Measurements from ENCODE around the gene COX5B.
A peak's percentile ranks its signal among the peaks of the same experiment; 100 is the strongest.

The COX5B gene

DNA sequence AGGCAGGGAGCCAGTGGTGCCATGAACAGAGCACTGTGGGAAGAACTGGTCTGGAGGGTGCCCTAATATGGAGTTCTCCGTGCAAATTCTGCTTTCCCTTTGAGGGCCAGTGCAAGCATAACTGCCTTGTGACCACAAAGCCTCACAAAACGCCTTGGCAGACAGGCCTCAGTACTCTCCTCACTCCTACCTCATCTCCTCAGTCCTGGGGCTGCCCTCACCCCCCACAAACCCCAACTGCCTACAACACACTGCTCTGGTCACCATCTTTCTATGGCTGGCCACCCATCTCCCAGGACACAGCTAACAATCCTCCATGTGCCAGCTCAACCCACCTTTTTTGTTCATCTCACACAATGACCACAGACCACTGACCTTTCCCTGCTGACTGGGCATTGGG, 8.9 kb downstream of the COX5B start:
- peaks cover 75% of the 10 kb centered on the region for H3K36me3 ChIP-seq (ENCODE audit: control insufficient read depth, insufficient read depth, low read length)
- no peak overlapping the region for H3K27ac ChIP-seq (ENCODE audit: low read depth, low read length)
- H3K27me3 ChIP-seq (ENCODE audit: control insufficient read depth, insufficient read depth, low read length) = no peaks in the 10 kb centered on the region
- H3K9me3 ChIP-seq (ENCODE audit: control insufficient read depth, insufficient read depth, low read depth, low read length) = peaks cover 4% of the 10 kb centered on the region; the same call in 1 of the 2 replicates
- no peaks in the 10 kb centered on the region for H3K4me1 ChIP-seq (ENCODE audit: control insufficient read depth, insufficient read depth, low read length)
- no peak overlapping the region for H3K4me3 ChIP-seq (ENCODE audit: low read depth, low read length)
- no peak overlapping the region for H3K9ac ChIP-seq (ENCODE audit: low read length)

DNA sequence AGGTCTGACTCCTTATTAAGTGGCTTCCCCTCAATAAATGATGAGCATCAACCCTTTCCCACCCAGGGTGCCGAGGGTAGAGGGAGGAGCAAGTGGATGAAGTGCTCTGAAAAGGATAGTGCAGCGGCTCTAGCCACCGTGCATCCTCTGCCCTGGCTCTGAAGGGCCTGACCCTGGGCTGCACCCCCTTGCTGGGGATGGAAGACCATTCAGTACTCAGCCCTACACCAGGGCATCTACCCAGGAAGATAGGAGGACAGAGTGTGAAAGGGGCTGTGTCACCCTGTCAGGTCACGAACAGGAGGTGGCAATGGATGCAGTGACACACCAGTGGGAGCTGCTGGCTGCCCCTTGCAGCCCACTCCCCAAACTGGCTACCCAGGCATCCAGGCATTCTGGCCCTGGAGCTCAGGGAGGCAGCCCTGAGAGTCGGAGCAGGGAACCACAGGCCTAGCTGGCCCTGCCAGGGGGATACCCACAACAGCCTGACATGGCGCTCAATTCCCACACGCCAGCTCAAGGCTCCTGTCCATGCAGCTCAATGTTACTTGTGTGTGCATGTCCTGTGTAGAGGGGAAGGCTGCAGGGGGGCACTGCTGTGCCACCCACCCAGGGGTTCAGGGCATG, 10.4 kb downstream of the COX5B start:
- Histone ChIP-seq H3K4me3 (ENCODE audit: low read depth, low read length) (no peak overlapping the region), H3K36me3 (ENCODE audit: control insufficient read depth, insufficient read depth, low read length) (peaks cover 74% of the 10 kb centered on the region), H3K9ac (ENCODE audit: low read length) (no peak overlapping the region), H3K27me3 (ENCODE audit: control insufficient read depth, insufficient read depth, low read length) (no peaks in the 10 kb centered on the region), H3K9me3 (ENCODE audit: control insufficient read depth, insufficient read depth, low read depth, low read length) (peaks cover 4% of the 10 kb centered on the region; the same call in 1 of the 2 replicates), H3K4me1 (ENCODE audit: control insufficient read depth, insufficient read depth, low read length) (no peaks in the 10 kb centered on the region), H3K27ac (ENCODE audit: low read depth, low read length) (no peak overlapping the region)

DNA sequence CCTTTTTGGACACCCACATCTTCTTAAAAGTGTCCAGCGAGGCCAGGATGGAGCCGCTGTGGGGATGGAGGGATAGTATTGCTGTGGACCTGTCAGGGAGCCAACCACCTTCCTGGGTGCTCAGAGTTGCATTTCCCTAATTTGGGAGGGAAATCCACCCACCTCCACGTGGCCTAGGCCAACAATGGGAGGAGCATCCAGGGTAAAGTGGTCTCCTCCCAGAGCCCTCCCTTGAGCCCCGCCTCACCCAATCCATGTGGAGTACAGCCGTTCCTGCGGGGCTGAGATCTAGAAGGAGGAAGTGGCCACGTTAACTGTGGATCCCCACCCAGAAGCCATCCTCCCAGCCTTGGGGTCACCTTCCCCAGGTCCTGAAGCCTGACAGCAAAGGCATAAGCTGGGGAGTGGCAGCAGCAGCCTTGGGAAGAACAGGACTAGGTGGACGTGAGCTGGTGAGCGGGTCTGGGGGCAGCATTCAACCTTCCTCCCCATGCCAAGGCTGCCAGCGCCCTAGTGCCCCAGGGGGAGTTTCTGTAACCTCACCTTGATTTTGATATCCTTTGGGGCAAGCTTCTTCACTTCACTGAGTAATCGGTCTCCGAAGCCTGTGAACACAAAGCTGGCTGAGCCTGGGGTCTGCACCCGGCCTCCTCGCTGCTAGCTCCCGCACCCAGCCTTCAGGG, 11.2 kb downstream of the COX5B start:
- peaks cover 7% of the 10 kb centered on the region for H3K4me1 ChIP-seq (ENCODE audit: control insufficient read depth, insufficient read depth, low read length)
- H3K27me3 ChIP-seq (ENCODE audit: control insufficient read depth, insufficient read depth, low read length) = no peaks in the 10 kb centered on the region
- peaks cover 74% of the 10 kb centered on the region for H3K36me3 ChIP-seq (ENCODE audit: control insufficient read depth, insufficient read depth, low read length)
- peaks cover 4% of the 10 kb centered on the region; the same call in 1 of the 2 replicates for H3K9me3 ChIP-seq (ENCODE audit: control insufficient read depth, insufficient read depth, low read depth, low read length)
- H3K27ac ChIP-seq (ENCODE audit: low read depth, low read length) = no peak overlapping the region
- no peak overlapping the region for H3K4me3 ChIP-seq (ENCODE audit: low read depth, low read length)
- H3K9ac ChIP-seq (ENCODE audit: low read length) = no peak overlapping the region

DNA sequence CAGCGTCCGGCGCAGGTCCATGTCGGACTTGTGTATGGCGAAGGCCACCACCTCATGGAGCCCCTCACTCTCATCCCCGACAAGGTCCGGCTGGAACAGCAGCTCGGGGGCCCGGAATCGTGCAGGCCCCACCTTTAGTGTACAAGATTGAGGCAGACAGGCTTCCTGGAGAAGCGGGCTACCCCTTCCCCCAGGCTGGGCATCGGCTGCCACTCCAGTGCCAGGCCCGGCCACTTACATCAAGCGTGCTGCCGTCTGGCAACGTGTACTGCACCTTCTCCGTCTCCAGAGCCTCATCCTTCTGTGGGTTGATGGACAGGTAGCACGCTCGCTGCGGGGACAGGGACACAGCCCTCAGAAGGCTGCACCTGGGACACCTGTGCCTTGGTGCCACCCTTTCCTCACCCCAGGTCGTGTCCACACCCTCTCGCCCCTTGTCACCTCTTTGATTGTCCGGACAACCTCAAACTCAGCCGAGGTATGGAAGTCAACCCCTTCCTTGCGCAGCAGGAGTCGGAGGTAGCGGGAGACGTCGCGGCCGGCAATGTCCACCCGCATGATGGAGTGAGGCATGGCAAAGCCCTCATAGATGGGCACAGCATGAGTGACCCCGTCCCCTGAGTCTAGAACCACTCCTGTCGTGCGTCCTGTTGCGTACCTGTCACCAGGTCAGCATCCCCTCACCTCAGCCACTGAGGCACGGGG, 12.3 kb downstream of the COX5B start:
- no peak overlapping the region for H3K9ac ChIP-seq (ENCODE audit: low read length)
- H3K4me3 ChIP-seq (ENCODE audit: low read depth, low read length) = no peak overlapping the region
- no peaks in the 10 kb centered on the region for H3K27me3 ChIP-seq (ENCODE audit: control insufficient read depth, insufficient read depth, low read length)
- H3K36me3 ChIP-seq (ENCODE audit: control insufficient read depth, insufficient read depth, low read length) = peaks cover 72% of the 10 kb centered on the region
- H3K9me3 ChIP-seq (ENCODE audit: control insufficient read depth, insufficient read depth, low read depth, low read length) = peaks cover 4% of the 10 kb centered on the region; the same call in 1 of the 2 replicates
- peaks cover 18% of the 10 kb centered on the region for H3K4me1 ChIP-seq (ENCODE audit: control insufficient read depth, insufficient read depth, low read length)
- no peak overlapping the region for H3K27ac ChIP-seq (ENCODE audit: low read depth, low read length)

DNA sequence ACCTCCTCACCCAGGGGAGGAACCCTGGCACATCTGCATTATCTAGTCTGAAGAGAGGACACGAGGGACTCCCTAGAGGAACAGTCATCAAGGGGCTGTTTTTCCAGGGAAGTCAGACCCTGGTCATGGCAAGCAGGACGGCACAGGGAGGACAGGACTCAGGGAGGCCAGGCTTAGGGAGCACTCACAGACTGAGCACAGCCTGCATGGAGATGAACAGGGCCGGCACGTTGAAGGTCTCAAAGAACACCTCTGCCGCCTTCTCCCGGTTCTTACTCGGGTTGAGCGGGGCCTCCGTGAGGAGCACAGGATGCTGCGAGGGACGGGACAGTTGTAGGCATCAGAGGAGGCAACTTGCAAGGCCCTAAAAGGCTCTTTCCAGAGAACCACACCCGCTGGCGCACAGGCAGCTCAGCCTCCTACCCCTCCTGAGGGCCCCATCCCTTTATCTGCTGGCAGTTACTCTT, 12.9 kb downstream of the COX5B start:
- Histone ChIP-seq H3K36me3 (ENCODE audit: control insufficient read depth, insufficient read depth, low read length) (peaks cover 67% of the 10 kb centered on the region), H3K9ac (ENCODE audit: low read length) (no peak overlapping the region), H3K9me3 (ENCODE audit: control insufficient read depth, insufficient read depth, low read depth, low read length) (peaks cover 2% of the 10 kb centered on the region; the same call in 1 of the 2 replicates), H3K4me1 (ENCODE audit: control insufficient read depth, insufficient read depth, low read length) (peaks cover 18% of the 10 kb centered on the region), H3K4me3 (ENCODE audit: low read depth, low read length) (no peak overlapping the region), H3K27me3 (ENCODE audit: control insufficient read depth, insufficient read depth, low read length) (no peaks in the 10 kb centered on the region), H3K27ac (ENCODE audit: low read depth, low read length) (no peak overlapping the region)

DNA sequence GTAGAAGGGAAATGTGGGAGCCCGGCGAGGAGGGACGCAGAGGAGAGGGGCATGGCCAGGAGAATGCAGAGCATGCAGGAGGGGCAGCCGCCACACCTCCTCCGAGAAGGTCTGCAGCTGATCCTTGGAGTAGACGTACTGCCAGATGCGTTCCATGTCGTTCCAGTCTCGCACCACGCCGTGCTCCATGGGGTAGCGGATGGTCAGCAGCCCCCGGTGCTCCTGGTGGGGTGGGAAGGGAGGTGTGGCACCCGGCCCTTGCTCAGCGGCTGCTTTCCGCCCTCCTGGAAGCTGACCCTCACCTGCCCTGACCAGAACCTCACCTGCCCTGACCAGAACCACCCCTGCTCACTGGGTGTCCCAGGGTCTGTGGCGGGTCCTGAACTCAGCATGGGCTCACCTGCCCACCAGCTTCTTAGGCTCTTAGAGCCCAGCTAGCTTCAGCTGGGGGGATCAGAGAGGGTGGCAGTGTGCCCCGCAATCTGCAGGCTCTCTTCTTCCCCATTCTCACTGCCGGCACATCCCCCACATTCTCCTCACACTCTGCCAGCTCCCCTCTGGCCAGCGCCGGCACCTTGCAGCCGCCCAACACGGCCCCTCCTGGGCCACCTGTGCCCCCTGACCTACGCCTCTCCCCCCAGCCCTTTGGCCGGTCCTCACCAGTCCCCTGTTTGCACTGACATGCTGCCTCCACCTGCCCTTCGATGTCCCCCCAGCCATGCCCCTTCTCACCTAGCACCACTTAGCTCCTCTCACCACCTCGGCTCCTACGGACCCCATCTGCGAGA, 13.6 kb downstream of the COX5B start:
- Histone ChIP-seq H3K27me3 (ENCODE audit: control insufficient read depth, insufficient read depth, low read length) (no peaks in the 10 kb centered on the region), H3K9ac (ENCODE audit: low read length) (no peak overlapping the region), H3K36me3 (ENCODE audit: control insufficient read depth, insufficient read depth, low read length) (peaks cover 59% of the 10 kb centered on the region), H3K9me3 (ENCODE audit: control insufficient read depth, insufficient read depth, low read depth, low read length) (no peaks in the 10 kb centered on the region), H3K27ac (ENCODE audit: low read depth, low read length) (no peak overlapping the region), H3K4me1 (ENCODE audit: control insufficient read depth, insufficient read depth, low read length) (peaks cover 18% of the 10 kb centered on the region), H3K4me3 (ENCODE audit: low read depth, low read length) (no peak overlapping the region)

DNA sequence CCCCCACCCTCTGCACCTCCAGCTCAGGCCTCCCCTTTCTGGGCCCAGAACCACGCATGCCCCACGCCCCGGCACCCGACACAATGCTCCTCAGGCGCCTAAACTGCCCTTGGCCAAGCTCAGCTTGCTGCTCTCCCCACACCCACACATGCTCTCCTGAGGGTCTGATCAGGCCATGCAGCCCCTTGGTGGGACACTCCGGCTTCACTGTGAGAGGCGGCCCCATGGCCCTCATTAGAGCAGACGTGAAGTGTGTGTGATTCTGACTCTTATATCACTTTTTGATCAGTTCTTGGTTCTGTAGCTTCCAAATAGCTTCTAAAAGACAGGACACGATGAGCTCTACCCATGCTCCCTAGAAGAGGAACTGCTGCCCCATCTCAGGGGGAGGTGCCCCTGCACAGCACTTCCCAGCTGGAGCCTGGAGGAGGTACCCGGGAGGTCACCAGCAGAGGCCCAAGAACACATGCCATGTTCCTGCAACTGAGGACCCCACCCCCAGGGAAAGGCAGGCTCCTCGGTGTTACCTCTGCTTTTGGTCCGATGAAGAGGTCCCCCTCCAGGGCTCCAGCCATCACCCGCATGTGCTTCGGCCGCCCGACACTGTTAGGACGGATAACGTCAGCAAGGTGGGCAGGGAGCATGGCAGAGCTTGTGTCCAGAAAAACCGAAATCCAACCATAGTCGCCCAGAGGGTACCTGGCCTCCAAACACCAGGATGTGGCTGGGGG, 14.3 kb downstream of the COX5B start:
- Histone ChIP-seq H3K9me3 (ENCODE audit: control insufficient read depth, insufficient read depth, low read depth, low read length) (no peaks in the 10 kb centered on the region), H3K36me3 (ENCODE audit: control insufficient read depth, insufficient read depth, low read length) (peaks cover 53% of the 10 kb centered on the region), H3K27me3 (ENCODE audit: control insufficient read depth, insufficient read depth, low read length) (no peaks in the 10 kb centered on the region), H3K27ac (ENCODE audit: low read depth, low read length) (no peak overlapping the region), H3K4me1 (ENCODE audit: control insufficient read depth, insufficient read depth, low read length) (peaks cover 22% of the 10 kb centered on the region), H3K4me3 (ENCODE audit: low read depth, low read length) (no peak overlapping the region), H3K9ac (ENCODE audit: low read length) (no peak overlapping the region)

DNA sequence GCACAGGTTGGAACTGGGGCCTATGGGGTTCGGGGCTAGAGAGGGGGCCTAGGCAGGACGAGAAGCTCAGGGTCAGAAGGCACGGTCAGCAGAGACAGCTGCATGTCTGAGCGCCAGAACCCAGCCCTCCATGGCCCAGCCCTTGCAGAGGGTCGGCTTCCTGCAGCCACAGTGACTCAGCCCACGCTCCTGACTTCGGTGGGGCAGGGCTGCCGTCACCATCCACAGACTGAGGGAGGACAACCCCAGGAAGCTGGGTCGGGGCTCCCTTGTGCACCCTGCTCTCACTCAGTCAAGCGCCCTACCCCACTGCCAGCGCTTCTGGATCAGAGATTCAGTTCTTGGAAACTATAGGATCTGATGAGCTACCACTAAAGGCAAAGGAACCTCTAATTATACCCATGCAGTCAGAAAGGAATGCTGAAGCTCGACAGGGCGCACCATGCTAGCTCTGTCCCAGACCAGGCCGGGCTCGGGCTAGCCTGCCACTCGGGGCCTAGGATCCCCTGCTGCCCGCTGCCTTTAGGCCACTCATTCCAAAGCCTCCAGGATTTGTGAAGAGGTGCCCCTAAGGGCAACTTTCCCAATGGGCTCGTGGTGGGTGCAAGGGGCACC, 15.0 kb downstream of the COX5B start:
- Histone ChIP-seq H3K4me3 (ENCODE audit: low read depth, low read length) (no peak overlapping the region), H3K9ac (ENCODE audit: low read length) (peak overlapping the region; percentile 12), H3K36me3 (ENCODE audit: control insufficient read depth, insufficient read depth, low read length) (peaks cover 47% of the 10 kb centered on the region), H3K27ac (ENCODE audit: low read depth, low read length) (peak overlapping the region; percentile 23; the same call in 1 of the 2 replicates), H3K4me1 (ENCODE audit: control insufficient read depth, insufficient read depth, low read length) (peaks cover 22% of the 10 kb centered on the region), H3K27me3 (ENCODE audit: control insufficient read depth, insufficient read depth, low read length) (no peaks in the 10 kb centered on the region), H3K9me3 (ENCODE audit: control insufficient read depth, insufficient read depth, low read depth, low read length) (no peaks in the 10 kb centered on the region)

DNA sequence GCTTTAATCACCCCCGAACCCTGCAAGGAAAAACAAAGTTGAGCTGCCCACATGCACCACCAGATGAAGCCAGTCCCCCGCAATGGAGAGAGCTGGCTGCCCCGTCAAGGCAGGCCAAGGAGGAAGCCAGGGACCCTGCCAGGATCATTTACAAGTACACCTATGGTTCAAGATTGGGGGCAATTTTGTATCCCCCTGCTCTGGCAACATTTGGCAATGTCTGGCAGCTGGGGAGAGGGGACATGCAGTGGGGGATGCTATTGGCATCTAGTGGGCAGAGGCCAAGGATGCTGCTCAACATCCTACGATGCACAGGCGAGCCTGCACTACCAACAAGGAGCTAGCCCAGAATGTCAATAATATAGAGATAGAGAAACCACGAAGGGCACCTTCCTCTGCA, 16.1 kb downstream of the COX5B start:
- peak overlapping the region; percentile 96 for H3K9ac ChIP-seq (ENCODE audit: low read length)
- no peaks in the 10 kb centered on the region for H3K27me3 ChIP-seq (ENCODE audit: control insufficient read depth, insufficient read depth, low read length)
- peak overlapping the region; percentile 37; the same call in 1 of the 2 replicates for H3K27ac ChIP-seq (ENCODE audit: low read depth, low read length)
- peaks cover 22% of the 10 kb centered on the region for H3K4me1 ChIP-seq (ENCODE audit: control insufficient read depth, insufficient read depth, low read length)
- H3K36me3 ChIP-seq (ENCODE audit: control insufficient read depth, insufficient read depth, low read length) = peaks cover 36% of the 10 kb centered on the region
- H3K4me3 ChIP-seq (ENCODE audit: low read depth, low read length) = peak overlapping the region; percentile 73; the same call in 1 of the 2 replicates
- no peaks in the 10 kb centered on the region for H3K9me3 ChIP-seq (ENCODE audit: control insufficient read depth, insufficient read depth, low read depth, low read length)
